Neural crest cell (in vitro differentiated cells): ENCODE results near the gene RAG2. TPM values are rescaled to one million over a fixed set of nuclear protein-coding genes. Genes with fewer than 3 reads are reported as not detected.

Experiments
- DNase-seq: peaks from one replicate; pipeline ENCODE4 v3.0.0; 2021; ENCODE audit warnings: low read depth, mixed read lengths, low spot score
- H3K27ac Mint-ChIP-seq: one replicate; pipeline ENCODE4 v1.8.0; 2021; ENCODE audit warnings: mild to moderate bottlenecking, mixed read lengths; ENCODE audit not compliant: unreplicated experiment
- H3K27me3 Mint-ChIP-seq: 2 replicates; pipeline ENCODE4 v1.8.0; 2021; ENCODE audit warnings: low read depth, mild to moderate bottlenecking, mixed read lengths
- H3K36me3 Mint-ChIP-seq: 2 replicates; pipeline ENCODE4 v1.8.0; 2021; ENCODE audit warnings: low read depth, mild to moderate bottlenecking, mixed read lengths
- H3K4me1 Mint-ChIP-seq: 2 replicates; pipeline ENCODE4 v1.8.0; 2021; ENCODE audit warnings: mixed read lengths
- H3K4me3 Mint-ChIP-seq: one replicate; pipeline ENCODE4 v1.8.0; 2021; ENCODE audit warnings: mild to moderate bottlenecking, mixed read lengths
- H3K9me3 Mint-ChIP-seq: 2 replicates; pipeline ENCODE4 v1.8.0; 2021; ENCODE audit warnings: mixed read lengths
- total RNA-seq: library from RNA; stranded (reverse); gene quantifications from 2 replicates; pipeline ENCODE4 v1.2.1, GENCODE V29; 2021
- TF ChIP-seq, protein P1 (sequence below): fragments of 200-600 bp; sonication (generic); conservative IDR thresholded peaks from 2 replicates; pipeline ENCODE4 v1.5.0; 2021; ENCODE audit warnings: antibody characterized with exemption, mild to moderate bottlenecking

The RAG2 gene
- total RNA-seq, 1 donor from 2014 or later: not detected

DNA sequence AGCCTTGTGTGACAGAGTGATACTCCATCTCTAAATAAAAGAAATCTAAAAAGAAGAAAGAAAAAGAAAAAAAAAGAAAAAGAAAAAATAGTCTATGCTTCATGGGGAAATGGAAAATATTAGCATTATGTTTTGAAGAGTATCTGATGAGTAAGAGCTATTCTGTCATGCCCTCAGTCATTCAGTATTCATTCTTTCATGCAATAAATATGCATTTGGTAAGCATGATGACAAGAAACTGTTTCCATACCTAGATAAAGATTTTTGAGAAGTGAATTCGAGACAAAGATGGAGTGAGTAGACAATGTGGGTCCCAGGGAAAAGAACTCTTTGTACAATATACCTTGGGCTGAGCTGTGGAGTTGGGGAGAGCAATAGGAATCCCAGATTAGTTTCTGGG is 9.9 kb downstream of the RAG2 start:
- no peak for DNase-seq
- TF ChIP-seq, protein P1, sequence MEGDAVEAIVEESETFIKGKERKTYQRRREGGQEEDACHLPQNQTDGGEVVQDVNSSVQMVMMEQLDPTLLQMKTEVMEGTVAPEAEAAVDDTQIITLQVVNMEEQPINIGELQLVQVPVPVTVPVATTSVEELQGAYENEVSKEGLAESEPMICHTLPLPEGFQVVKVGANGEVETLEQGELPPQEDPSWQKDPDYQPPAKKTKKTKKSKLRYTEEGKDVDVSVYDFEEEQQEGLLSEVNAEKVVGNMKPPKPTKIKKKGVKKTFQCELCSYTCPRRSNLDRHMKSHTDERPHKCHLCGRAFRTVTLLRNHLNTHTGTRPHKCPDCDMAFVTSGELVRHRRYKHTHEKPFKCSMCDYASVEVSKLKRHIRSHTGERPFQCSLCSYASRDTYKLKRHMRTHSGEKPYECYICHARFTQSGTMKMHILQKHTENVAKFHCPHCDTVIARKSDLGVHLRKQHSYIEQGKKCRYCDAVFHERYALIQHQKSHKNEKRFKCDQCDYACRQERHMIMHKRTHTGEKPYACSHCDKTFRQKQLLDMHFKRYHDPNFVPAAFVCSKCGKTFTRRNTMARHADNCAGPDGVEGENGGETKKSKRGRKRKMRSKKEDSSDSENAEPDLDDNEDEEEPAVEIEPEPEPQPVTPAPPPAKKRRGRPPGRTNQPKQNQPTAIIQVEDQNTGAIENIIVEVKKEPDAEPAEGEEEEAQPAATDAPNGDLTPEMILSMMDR: no peak
- no peak overlapping the region for H3K27ac Mint-ChIP-seq
- H3K36me3 Mint-ChIP-seq: no peaks in the 10 kb centered on the region
- peaks cover 2% of the 10 kb centered on the region for H3K9me3 Mint-ChIP-seq
- H3K4me3 Mint-ChIP-seq: no peak overlapping the region
- no peaks in the 10 kb centered on the region for H3K4me1 Mint-ChIP-seq
- peaks cover 96% of the 10 kb centered on the region for H3K27me3 Mint-ChIP-seq

DNA sequence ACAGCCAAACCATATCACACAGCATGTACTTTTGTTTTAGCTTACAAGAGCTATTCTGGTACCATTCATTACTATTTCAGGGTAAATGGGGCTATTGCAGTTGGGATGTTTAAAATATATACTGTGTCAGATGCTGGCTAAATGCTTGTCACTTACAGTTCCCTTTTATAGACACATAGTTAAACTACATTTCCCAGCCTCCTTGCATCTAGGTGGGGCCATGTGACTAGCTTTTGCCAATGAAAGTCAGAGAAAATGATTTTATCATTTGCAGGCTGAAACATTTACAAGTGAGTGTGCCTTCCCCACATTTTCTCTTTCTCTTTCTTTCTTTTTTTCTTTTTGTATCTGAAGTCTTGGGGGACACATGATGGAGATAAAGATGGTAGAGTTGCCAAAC is 11.5 kb downstream of the RAG2 start:
- no peak for DNase-seq
- peaks cover 92% of the 10 kb centered on the region for H3K27me3 Mint-ChIP-seq
- no peaks in the 10 kb centered on the region for H3K36me3 Mint-ChIP-seq
- H3K4me3 Mint-ChIP-seq: no peak overlapping the region
- H3K4me1 Mint-ChIP-seq: no peaks in the 10 kb centered on the region
- H3K9me3 Mint-ChIP-seq: peaks cover 6% of the 10 kb centered on the region
- TF ChIP-seq, protein P1: no peak
- no peak overlapping the region for H3K27ac Mint-ChIP-seq

DNA sequence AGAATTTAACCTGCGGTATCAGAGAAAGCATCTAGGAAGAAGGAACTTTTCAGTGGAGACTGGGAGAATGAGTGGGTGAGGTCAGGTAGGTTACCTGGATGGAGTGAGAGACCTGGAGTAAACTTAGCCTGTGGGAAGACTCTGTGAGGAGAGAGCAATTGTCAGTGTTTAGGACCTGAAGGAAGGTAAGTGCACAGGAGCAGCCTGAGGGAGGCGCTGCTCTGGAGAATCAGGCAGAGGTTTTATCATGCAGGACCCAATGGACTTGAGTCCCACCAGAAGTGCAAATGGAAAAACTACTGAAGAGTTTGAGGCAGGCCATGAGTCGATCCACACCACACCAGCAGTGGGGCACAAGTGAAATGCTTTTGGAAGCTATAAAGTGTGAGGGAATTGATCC is 14.4 kb downstream of the RAG2 start:
- DNase-seq: no peak
- TF ChIP-seq, protein P1: no peak
- Mint-ChIP-seq H3K4me3 (no peak overlapping the region), H3K27me3 (peaks cover 70% of the 10 kb centered on the region), H3K27ac (no peak overlapping the region), H3K9me3 (peaks cover 11% of the 10 kb centered on the region), H3K4me1 (no peaks in the 10 kb centered on the region), H3K36me3 (peaks cover 4% of the 10 kb centered on the region)

DNA sequence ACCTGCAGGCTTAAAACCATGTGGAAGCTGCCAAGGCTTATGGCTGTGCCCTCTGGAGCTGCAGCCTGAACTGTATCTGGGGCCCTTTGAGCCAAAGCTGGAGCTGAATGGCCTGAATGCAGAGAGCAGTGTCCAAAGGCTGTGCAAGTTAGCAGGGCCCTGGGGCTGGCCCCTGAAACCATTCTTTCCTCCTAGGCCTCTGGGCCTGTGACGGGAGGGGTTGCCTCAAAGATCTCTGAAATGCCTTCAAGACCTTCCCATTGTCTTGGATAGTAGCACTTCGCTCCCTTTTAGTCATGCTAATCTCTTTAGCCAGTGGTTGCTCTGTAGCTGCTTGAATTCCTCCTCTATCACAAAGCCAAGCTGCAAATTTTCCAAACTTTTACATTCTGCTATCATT is 16.5 kb downstream of the RAG2 start:
- H3K4me1 Mint-ChIP-seq: no peaks in the 10 kb centered on the region
- H3K27me3 Mint-ChIP-seq: peaks cover 62% of the 10 kb centered on the region
- H3K4me3 Mint-ChIP-seq: no peak overlapping the region
- H3K9me3 Mint-ChIP-seq: peaks cover 11% of the 10 kb centered on the region
- no peak for DNase-seq
- TF ChIP-seq, protein P1: no peak
- H3K27ac Mint-ChIP-seq: no peak overlapping the region
- H3K36me3 Mint-ChIP-seq: peaks cover 4% of the 10 kb centered on the region

DNA sequence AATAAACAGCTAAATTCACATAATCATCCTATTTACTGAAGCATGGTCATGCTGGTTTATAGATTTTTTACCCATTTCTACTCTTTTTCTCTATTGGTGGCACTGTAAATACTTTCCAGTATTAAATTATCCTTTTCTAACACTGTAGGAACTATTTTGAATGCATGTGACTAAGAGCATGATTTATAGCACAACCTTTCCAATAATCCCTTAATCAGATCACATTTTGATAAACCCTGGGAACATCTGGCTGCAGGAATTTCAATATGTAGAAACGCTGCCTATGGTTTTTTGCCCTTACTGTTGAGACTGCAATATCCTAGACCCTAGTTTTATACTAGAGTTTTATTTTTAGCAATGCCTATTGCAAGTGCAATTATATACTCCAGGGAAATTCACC is 19.6 kb downstream of the RAG2 start:
- peaks cover 11% of the 10 kb centered on the region for H3K9me3 Mint-ChIP-seq
- H3K4me3 Mint-ChIP-seq: no peak overlapping the region
- H3K27me3 Mint-ChIP-seq: peaks cover 48% of the 10 kb centered on the region
- TF ChIP-seq, protein P1: no peak
- H3K36me3 Mint-ChIP-seq: peaks cover 4% of the 10 kb centered on the region
- no peak for DNase-seq
- H3K4me1 Mint-ChIP-seq: no peaks in the 10 kb centered on the region
- no peak overlapping the region for H3K27ac Mint-ChIP-seq

DNA sequence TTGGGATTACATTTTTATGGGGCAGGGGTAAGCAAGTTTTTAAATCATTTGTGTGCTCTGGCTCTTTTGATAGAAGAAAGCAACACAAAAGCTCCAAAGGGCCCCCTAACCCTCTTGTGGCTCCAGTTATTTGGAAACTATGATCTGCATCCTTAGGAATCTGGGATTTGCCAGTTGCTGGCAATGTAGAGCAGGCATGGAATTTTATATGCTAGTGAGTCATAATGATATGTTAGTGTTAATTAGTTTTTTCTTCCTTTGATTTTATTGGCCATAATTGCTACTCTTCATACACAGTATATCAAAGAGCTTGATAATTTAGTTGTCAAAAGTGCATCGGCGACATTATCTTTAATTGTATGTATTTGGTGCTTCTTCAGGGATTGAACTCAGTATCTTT is 20.2 kb downstream of the RAG2 start:
- Mint-ChIP-seq H3K27me3 (peaks cover 42% of the 10 kb centered on the region), H3K36me3 (peaks cover 4% of the 10 kb centered on the region), H3K9me3 (peaks cover 11% of the 10 kb centered on the region)

More for the DNA sequence above, 20.2 kb downstream of the RAG2 start:
- no peak for DNase-seq
- H3K27ac Mint-ChIP-seq: no peak overlapping the region
- TF ChIP-seq, protein P1: no peak
- no peaks in the 10 kb centered on the region for H3K4me1 Mint-ChIP-seq
- no peak overlapping the region for H3K4me3 Mint-ChIP-seq
